NCI-H1436 treated with DMSO at 0.1 percent for 48 hours (cell line): ENCODE data around the gene MEIS3.
"Not testable (repeated sequence)": the region's sequence is repeated elsewhere in the genome, so short reads cannot be mapped to it uniquely, and the experiment has no call there.

ENCODE experiments used
- DNase-seq: peaks from one replicate; lab custom pipeline; 2025; lab: John Stamatoyannopoulos, UW

MEIS3 gene

GRCh38 chr19:47384533-47384932 is 34.8 kb downstream of the MEIS3 start:
- not testable (repeated sequence) for DNase-seq

GRCh38 chr19:47383890-47384289 is 35.4 kb downstream of the MEIS3 start:
- DNase-seq: not testable (repeated sequence)

GRCh38 chr19:47381653-47382279 is 37.6 kb downstream of the MEIS3 start:
- DNase-seq: no peak

GRCh38 chr19:47381121-47381520 is 38.2 kb downstream of the MEIS3 start:
- DNase-seq: no peak

GRCh38 chr19:47380559-47380958 is 38.8 kb downstream of the MEIS3 start:
- DNase-seq: no peak

- no peak for DNase-seq
Measured at GRCh38 chr19:47379381-47379938, 39.9 kb downstream of the MEIS3 start.

GRCh38 chr19:47378246-47378645 is 41.1 kb downstream of the MEIS3 start:
- no peak for DNase-seq

GRCh38 chr19:47377801-47378200 is 41.5 kb downstream of the MEIS3 start:
- no peak for DNase-seq

GRCh38 chr19:47377208-47377701 is 42.1 kb downstream of the MEIS3 start:
- DNase-seq: no peak

GRCh38 chr19:47376589-47377144 is 42.7 kb downstream of the MEIS3 start:
- DNase-seq: no peak

GRCh38 chr19:47375694-47376588 is 43.4 kb downstream of the MEIS3 start:
- no peak for DNase-seq

GRCh38 chr19:47374876-47375693 is 44.2 kb downstream of the MEIS3 start:
- no peak for DNase-seq

- no peak for DNase-seq
Measured at GRCh38 chr19:47373246-47374240, 45.8 kb downstream of the MEIS3 start.

GRCh38 chr19:47372603-47373002 is 46.7 kb downstream of the MEIS3 start:
- no peak for DNase-seq

- DNase-seq: no peak
Measured at GRCh38 chr19:47371261-47371660, 48.1 kb downstream of the MEIS3 start.

GRCh38 chr19:47370045-47370611 is 49.2 kb downstream of the MEIS3 start:
- DNase-seq: no peak

GRCh38 chr19:47365455-47365854 is 53.9 kb downstream of the MEIS3 start:
- not testable (repeated sequence) for DNase-seq

GRCh38 chr19:47363758-47364531 is 55.4 kb downstream of the MEIS3 start:
- no peak for DNase-seq

- no peak for DNase-seq
Measured at GRCh38 chr19:47362321-47362720, 57.0 kb downstream of the MEIS3 start.
